GM23338 (cell line): ENCODE measurements around the gene PRC1. TPM values are rescaled to one million over a fixed set of nuclear protein-coding genes. Genes with fewer than 3 reads are reported as not detected.

Experiments used
- ATAC-seq: fragments of 200-7000 bp; cut with Tn5 transposase; 3 replicates; pipeline ENCODE4 v1.9.1; 2020
- DNase-seq: peaks from one replicate; pipeline ENCODE4 v3.0.0-alpha.2; 2015; ENCODE audit warnings: low spot score
- H2AFZ ChIP-seq: fragments of 200-600 bp; sonication (generic); 2 replicates; pipeline ENCODE4 v1.8.0; 2016; ENCODE audit warnings: antibody characterized with exemption, mild to moderate bottlenecking, moderate library complexity
- H3F3A ChIP-seq: fragments of 200-600 bp; sonication (generic); replicated peaks from 2 replicates; pipeline ENCODE4 v1.8.0; 2017; ENCODE audit warnings: antibody characterized with exemption, mixed run types, low read depth
- H3K27ac ChIP-seq: fragments of 200-600 bp; sonication (generic); 2 replicates; pipeline ENCODE4 v1.6.1; 2016; ENCODE audit warnings: low read depth
- H3K27me3 ChIP-seq: fragments of 200-600 bp; sonication (generic); 2 replicates; pipeline ENCODE4 v1.8.0; 2016; ENCODE audit warnings: mild to moderate bottlenecking, mixed run types, moderate library complexity; ENCODE audit not compliant: insufficient read depth
- H3K36me3 ChIP-seq: fragments of 200-600 bp; sonication (generic); 2 replicates; pipeline ENCODE4 v1.8.0; 2016; ENCODE audit warnings: mild to moderate bottlenecking; ENCODE audit not compliant: insufficient read depth
- H3K4me1 ChIP-seq: fragments of 200-600 bp; sonication (generic); 2 replicates; pipeline ENCODE4 v1.8.0; 2016; ENCODE audit warnings: mild to moderate bottlenecking, moderate library complexity; ENCODE audit not compliant: insufficient read depth
- H3K4me2 ChIP-seq: fragments of 200-600 bp; sonication (generic); 2 replicates; pipeline ENCODE4 v1.7.1; 2017; ENCODE audit warnings: mixed run types
- H3K4me3 ChIP-seq: fragments of 200-600 bp; sonication (generic); 2 replicates; pipeline ENCODE4 v1.6.1; 2016; ENCODE audit warnings: mixed run types
- H3K79me2 ChIP-seq: fragments of 200-600 bp; sonication (generic); replicated peaks from 2 replicates; pipeline ENCODE4 v1.8.0; 2017; ENCODE audit warnings: mild to moderate bottlenecking; ENCODE audit not compliant: insufficient read depth
- H3K9me2 ChIP-seq: fragments of 200-600 bp; sonication (generic); 2 replicates; pipeline ENCODE4 v1.8.0; 2017; ENCODE audit not compliant: insufficient read depth
- H4K20me1 ChIP-seq: fragments of 200-600 bp; sonication (generic); replicated peaks from 2 replicates; pipeline ENCODE4 v1.8.0; 2017; ENCODE audit warnings: mild to moderate bottlenecking; ENCODE audit not compliant: insufficient read depth
- H3K27ac Mint-ChIP-seq: 2 replicates; pipeline ENCODE4 v1.8.0; 2020; ENCODE audit warnings: inconsistent platforms, mild to moderate bottlenecking, moderate library complexity, mixed read lengths
- H3K27me3 Mint-ChIP-seq: 3 replicates; pipeline ENCODE4 v1.8.0; 2022; ENCODE audit warnings: low read depth, mild to moderate bottlenecking, moderate library complexity, mixed read lengths, inconsistent platforms; ENCODE audit not compliant: insufficient read depth, poor library complexity
- H3K36me3 Mint-ChIP-seq: 3 replicates; pipeline ENCODE4 v1.8.0; 2021; ENCODE audit warnings: low read depth, mild to moderate bottlenecking, inconsistent platforms, moderate library complexity, mixed read lengths
- H3K4me1 Mint-ChIP-seq: 3 replicates; pipeline ENCODE4 v1.8.0; 2020; ENCODE audit warnings: mild to moderate bottlenecking, inconsistent platforms, mixed read lengths
- H3K4me3 Mint-ChIP-seq: 3 replicates; pipeline ENCODE4 v1.8.0; 2021; ENCODE audit warnings: moderate library complexity, mild to moderate bottlenecking, inconsistent platforms, mixed read lengths
- H3K9me3 Mint-ChIP-seq: 3 replicates; pipeline ENCODE4 v1.8.0; 2020; ENCODE audit warnings: moderate library complexity, mild to moderate bottlenecking, inconsistent platforms, mixed read lengths
- CREB1 ChIP-seq: fragments of 250-450 bp; sonication (Bioruptor Pico); IDR thresholded peaks from 2 replicates; pipeline ENCODE4 v1.5.0; 2020; ENCODE audit warnings: low read depth, mild to moderate bottlenecking, moderate library complexity
- EZH2 ChIP-seq: fragments of 200-600 bp; sonication (generic); IDR thresholded peaks from one replicate; pipeline ENCODE4 v1.8.0; 2017; ENCODE audit warnings: antibody characterized with exemption, mild to moderate bottlenecking, low read depth; ENCODE audit not compliant: unreplicated experiment
- EZH2phosphoT487 ChIP-seq: fragments of 200-600 bp; sonication (generic); IDR thresholded peaks from one replicate; pipeline ENCODE4 v1.8.1; 2018; ENCODE audit warnings: antibody characterized with exemption; ENCODE audit not compliant: unreplicated experiment
- POLR2AphosphoS5 ChIP-seq: IDR thresholded peaks from 2 replicates; pipeline ENCODE4 v1.6.1; 2016; ENCODE audit warnings: antibody characterized with exemption, low read depth
- REST ChIP-seq: IDR thresholded peaks from one replicate; pipeline ENCODE4 v1.6.1; 2018; ENCODE audit warnings: antibody characterized with exemption; ENCODE audit not compliant: unreplicated experiment
- STAT1 ChIP-seq: IDR thresholded peaks from one replicate; pipeline ENCODE4 v1.6.1; 2016; ENCODE audit warnings: antibody characterized with exemption; ENCODE audit not compliant: unreplicated experiment
- ZNF114 ChIP-seq: fragments of 250-450 bp; sonication (Bioruptor Pico); IDR thresholded peaks from 2 replicates; pipeline ENCODE4 v1.5.0; 2020; ENCODE audit warnings: mild to moderate bottlenecking, moderate library complexity
- ZNF331 ChIP-seq: fragments of 250-450 bp; sonication (Bioruptor Pico); IDR thresholded peaks from 2 replicates; pipeline ENCODE4 v1.5.0; 2020; ENCODE audit warnings: low read depth, mild to moderate bottlenecking, moderate library complexity
- polyA plus RNA-seq: library from polyadenylated mRNA; unstranded; fragments of >200 nt; fragmentation: Nextera tagmentation; extraction: Ambion mirVana; gene quantifications from 2 replicates; pipeline ENCODE4 v1.2.1, GENCODE V29; 2016
- total RNA-seq: library from RNA; depleted of rRNA; stranded (reverse); fragments of >200 nt; shearing (Covaris generic); gene quantifications from 2 replicates; pipeline ENCODE4 v1.2.3, GENCODE V29; 2014
- TF ChIP-seq, protein P1 (sequence below), 2 experiments: fragments of 200-600 bp in 1 of 2; sonication (generic) in 1 of 2; conservative IDR thresholded peaks; 2 replicates each; pipeline versions ENCODE4 v1.5.1 to v1.6.1; 2016 to 2017; ENCODE audit warnings: antibody characterized with exemption in 2 of 2, low read depth in 2 of 2, mild to moderate bottlenecking in 2 of 2, moderate library complexity in 1 of 2

Gene PRC1
- total and polyA plus RNA-seq, 2 experiments from 2014 or later = 102 to 150 TPM

DNA sequence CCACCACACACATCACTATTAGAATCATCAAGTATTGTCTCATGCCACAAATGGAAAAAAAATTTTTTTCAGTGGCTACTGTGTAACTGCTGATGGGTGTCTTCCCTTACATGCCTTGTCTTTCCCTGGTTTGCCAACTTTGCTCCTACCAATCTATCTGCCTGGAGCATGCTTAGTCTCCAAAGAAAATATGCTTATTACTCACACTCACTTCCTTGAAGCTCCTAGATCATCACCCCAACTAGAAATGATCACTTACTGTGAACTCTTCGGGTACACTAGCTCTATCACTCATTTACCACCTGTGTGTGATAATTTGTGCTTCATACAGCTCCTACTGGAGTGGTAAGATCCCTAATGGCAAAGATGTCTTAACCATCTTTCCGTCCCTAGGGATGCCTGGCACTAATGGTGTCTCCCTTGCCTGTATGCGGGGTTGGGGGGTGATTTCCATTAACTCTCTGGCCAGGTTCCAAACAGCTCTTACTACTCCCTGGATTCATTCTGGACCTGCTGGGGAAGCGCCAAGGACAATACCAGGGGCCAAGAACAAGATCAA lies 27.3 kb upstream of the PRC1 start (continued):
- TF ChIP-seq EZH2phosphoT487 (no peak), REST (no peak), ZNF114 (CRISPR knock-in tag) (no peak), POLR2AphosphoS5 (no peak), EZH2 (no peak), CREB1 (CRISPR knock-in tag) (no peak), STAT1 (no peak)
- TF ChIP-seq, protein P1, sequence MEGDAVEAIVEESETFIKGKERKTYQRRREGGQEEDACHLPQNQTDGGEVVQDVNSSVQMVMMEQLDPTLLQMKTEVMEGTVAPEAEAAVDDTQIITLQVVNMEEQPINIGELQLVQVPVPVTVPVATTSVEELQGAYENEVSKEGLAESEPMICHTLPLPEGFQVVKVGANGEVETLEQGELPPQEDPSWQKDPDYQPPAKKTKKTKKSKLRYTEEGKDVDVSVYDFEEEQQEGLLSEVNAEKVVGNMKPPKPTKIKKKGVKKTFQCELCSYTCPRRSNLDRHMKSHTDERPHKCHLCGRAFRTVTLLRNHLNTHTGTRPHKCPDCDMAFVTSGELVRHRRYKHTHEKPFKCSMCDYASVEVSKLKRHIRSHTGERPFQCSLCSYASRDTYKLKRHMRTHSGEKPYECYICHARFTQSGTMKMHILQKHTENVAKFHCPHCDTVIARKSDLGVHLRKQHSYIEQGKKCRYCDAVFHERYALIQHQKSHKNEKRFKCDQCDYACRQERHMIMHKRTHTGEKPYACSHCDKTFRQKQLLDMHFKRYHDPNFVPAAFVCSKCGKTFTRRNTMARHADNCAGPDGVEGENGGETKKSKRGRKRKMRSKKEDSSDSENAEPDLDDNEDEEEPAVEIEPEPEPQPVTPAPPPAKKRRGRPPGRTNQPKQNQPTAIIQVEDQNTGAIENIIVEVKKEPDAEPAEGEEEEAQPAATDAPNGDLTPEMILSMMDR (conservative IDR thresholded peaks at IDR 0.05; ENCODE audit: low read depth in 2 of 2) = no peak

GRCh38 chr15:91018158-91018557 lies 23.8 kb upstream of the PRC1 start:
- ATAC-seq (no peak), DNase-seq (no peak)
- H4K20me1 ChIP-seq = no peaks in the 10 kb centered on the region; the same call in 1 of the 2 replicates
- H3K4me1 Mint-ChIP-seq = peaks cover 12% of the 10 kb centered on the region
- H2AFZ ChIP-seq = no peak overlapping the region
- peaks cover 8% of the 10 kb centered on the region for H3K4me1 ChIP-seq
- no peaks in the 10 kb centered on the region for H3K9me2 ChIP-seq
- no peak overlapping the region for H3K4me3 ChIP-seq
- H3K36me3 ChIP-seq = no peaks in the 10 kb centered on the region
- TF ChIP-seq POLR2AphosphoS5 (no peak), STAT1 (no peak), ZNF114 (CRISPR knock-in tag) (no peak), CREB1 (CRISPR knock-in tag) (no peak), EZH2phosphoT487 (no peak), ZNF331 (CRISPR knock-in tag) (no peak)
- H3K4me2 ChIP-seq = no peak overlapping the region
- H3K27me3 ChIP-seq = no peaks in the 10 kb centered on the region
- H3K27ac Mint-ChIP-seq = no peak overlapping the region
- peaks cover 21% of the 10 kb centered on the region for H3K79me2 ChIP-seq
- no peak overlapping the region for H3K27ac ChIP-seq
- H3F3A ChIP-seq = 0 out of 2 replicates have a peak, but pooled peaks cover 3% of the 10 kb centered on the region
- no peak overlapping the region for H3K4me3 Mint-ChIP-seq
- no peaks in the 10 kb centered on the region for H3K9me3 Mint-ChIP-seq
- peaks cover 8% of the 10 kb centered on the region; the same call in 2 of the 3 replicates for H3K36me3 Mint-ChIP-seq
- H3K27me3 Mint-ChIP-seq = peaks cover 10% of the 10 kb centered on the region
